ENCODE measurements around the gene ZNF827. TPM values are rescaled to one million over a fixed set of nuclear protein-coding genes. Genes with fewer than 3 reads are reported as not detected.

The ZNF827 gene
- total RNA-seq, 1 donor from 2014 or later: 2.6 TPM

GRCh38 chr4:145804116-145804515 is 134.5 kb downstream of the ZNF827 start:
- DNase-seq (ENCODE audit: low read depth in 2 of 2): peak; percentile 56 to 93

GRCh38 chr4:145799223-145799622 is 139.4 kb downstream of the ZNF827 start:
- peak; percentile 41 to 58 for DNase-seq (ENCODE audit: low read depth in 2 of 2)

- no peak for DNase-seq (ENCODE audit: low read depth in 2 of 2)
Measured at GRCh38 chr4:145797278-145797677, 141.3 kb downstream of the ZNF827 start.

- DNase-seq (ENCODE audit: low read depth in 2 of 2): no peak
Measured at GRCh38 chr4:145796346-145796745, 142.3 kb downstream of the ZNF827 start.

- no peak for DNase-seq (ENCODE audit: low read depth in 2 of 2)
Measured at GRCh38 chr4:145795521-145795920, 143.1 kb downstream of the ZNF827 start.

- no peak for DNase-seq (ENCODE audit: low read depth in 2 of 2)
Measured at GRCh38 chr4:145792429-145792828, 146.2 kb downstream of the ZNF827 start.

GRCh38 chr4:145791988-145792387 is 146.6 kb downstream of the ZNF827 start:
- DNase-seq (ENCODE audit: low read depth in 2 of 2): no peak

DNA sequence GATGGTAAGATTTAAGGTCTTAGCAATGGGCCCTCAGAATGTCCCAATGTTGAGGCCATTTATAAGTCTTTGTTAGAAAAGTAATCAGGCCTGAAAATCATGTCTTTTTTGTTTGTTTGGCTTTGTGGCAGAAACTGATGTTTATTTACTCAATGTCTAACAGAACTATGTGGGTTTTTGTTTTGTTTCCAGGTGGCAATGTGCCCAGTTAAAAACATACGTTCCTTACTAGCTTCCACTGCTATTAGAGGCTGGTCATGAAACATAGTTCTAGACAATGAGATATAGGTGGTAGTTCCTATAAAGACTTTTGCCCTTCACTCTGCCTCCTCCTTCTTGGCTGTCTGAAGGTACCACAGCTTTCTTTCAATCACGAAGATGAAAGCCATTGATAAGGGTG is 149.9 kb downstream of the ZNF827 start:
- no peak for DNase-seq (ENCODE audit: low read depth in 2 of 2)

- no peak for DNase-seq (ENCODE audit: low read depth in 2 of 2)
Measured at GRCh38 chr4:145786830-145787229, 151.8 kb downstream of the ZNF827 start.

DNA sequence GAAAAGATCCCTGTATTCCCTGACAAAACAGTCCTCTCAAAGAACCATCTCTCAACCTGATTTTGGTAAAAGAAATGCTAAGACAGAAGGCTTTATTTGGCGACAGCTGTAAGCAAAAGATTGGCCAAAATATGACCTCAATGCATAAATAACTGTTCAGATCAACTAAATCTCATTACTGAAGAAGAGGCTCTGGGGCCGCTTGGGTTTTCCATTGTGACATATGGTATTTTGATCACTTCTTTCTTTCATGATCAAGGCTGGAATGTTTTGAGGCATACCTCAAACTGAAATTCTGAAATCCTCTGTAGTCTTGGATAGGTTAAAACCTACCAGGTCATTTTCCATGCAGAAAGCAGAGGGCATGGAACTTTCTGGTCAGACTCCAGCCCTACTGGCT is 152.4 kb downstream of the ZNF827 start:
- DNase-seq (ENCODE audit: low read depth in 2 of 2): no peak

DNA sequence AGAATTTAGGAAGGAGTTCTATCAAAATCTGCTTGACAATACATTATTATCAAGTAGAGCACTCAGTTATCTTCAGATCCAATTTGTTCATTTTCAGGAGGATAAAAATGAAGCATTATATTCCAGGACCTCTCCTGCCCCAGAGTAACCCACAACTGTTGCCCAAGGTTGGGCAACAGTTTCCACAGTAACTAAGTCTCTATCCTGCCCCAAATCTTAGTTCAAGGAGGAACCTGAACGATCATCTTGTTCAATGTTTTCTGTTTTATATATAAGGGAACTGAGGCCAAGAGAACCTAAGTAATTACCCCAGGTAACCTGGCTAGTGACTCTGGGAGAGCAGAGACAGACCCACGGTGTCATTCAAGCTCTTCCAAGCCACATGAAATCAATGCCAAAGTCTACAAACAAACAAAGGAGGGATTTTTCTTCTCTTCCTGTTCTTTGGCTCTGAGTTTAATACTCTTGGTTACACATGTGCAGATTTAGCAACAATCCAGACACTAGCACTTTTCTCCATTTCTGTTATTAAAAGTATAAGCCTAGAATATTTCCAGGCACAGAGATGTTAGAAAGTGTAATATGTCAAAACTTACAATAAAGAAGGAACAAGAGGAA is 153.1 kb downstream of the ZNF827 start:
- DNase-seq (ENCODE audit: low read depth in 2 of 2): peak in 1 of 2 donors; percentile 62

GRCh38 chr4:145784036-145784435 is 154.6 kb downstream of the ZNF827 start:
- DNase-seq (ENCODE audit: low read depth in 2 of 2): peak in 1 of 2 donors; percentile 25

DNA sequence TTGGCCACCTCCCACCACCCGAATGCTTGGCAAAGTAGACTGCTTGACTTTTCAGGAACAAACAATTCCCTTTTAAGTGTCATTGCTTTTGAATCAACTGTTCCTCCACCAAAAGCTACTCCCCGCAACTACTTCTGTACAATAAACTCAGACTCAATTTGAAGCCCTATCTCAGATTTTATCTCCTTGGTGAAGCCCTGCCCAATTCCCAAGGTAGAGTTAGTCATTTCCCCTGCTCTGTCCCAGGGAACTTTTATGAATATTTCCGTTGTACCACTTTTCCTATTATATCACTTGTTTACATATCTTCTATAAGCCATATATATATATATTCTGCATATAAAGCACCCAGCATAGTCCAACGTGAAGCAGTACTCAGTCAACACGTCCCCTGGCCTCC is 155.9 kb downstream of the ZNF827 start:
- peak; percentile 41 to 74 for DNase-seq (ENCODE audit: low read depth in 2 of 2)

DNA sequence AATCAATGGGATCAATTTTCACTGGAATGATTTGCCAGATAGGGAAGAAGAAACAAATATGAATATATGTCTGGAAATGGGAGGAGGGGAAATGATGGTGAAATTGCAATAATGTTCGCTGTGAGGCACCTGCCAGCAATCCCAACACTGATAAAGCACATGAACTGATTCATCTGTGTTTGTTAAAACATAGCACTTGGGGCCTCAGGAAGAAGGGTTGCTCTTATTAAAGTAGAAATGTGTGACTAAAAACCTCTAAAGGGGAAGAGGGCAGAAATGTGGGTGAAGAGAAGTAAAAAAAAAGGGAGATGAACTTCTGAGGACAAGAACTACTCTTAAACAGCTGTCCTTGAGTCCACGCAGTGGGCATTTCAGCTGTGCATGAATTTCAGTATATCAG is 157.3 kb downstream of the ZNF827 start:
- peak; percentile 50 to 57 for DNase-seq (ENCODE audit: low read depth in 2 of 2)

- peak; percentile 91 to 95 for DNase-seq (ENCODE audit: low read depth in 2 of 2)
Measured at GRCh38 chr4:145779319-145779801, 159.3 kb downstream of the ZNF827 start.

GRCh38 chr4:145776208-145776607 is 162.4 kb downstream of the ZNF827 start:
- no peak for DNase-seq (ENCODE audit: low read depth in 2 of 2)

DNA sequence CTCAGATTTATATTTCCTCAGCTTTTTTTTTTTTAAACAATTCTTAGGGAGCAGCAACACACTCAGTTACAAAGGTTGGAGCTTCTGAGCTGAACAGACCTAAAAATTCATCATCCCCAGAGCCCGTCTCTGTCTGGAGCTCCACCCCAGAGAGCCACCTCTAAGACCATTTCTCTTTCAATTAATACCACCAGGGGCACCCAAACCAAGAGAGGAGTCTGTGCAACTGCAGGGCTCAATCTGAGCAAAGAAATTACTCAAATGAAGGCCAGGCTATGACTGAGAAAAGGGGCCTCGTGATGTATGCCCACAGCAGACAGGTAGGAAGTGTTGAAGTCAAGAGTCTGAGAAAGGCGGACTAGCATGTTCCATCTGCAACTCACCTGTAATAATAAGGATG is 163.2 kb downstream of the ZNF827 start:
- no peak for DNase-seq (ENCODE audit: low read depth in 2 of 2)

DNA sequence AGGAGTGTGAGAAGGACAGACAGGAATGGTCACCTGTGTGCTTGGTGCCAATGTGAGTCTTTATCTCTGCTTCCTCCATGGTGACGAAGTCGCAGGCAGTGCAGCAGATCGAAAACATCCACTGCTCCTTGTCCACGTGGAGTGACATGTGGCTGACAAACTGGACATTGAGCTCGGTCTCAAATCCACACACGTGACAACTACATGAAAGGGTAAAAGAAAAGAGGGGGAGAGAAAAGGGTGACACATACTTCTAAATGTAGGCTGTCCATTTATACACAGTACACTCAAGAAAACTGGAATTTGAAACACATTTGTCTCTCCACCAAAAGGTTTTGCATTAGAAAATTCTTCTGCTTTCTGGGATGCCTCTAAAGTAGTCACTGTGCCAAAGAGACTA is 164.2 kb downstream of the ZNF827 start:
- DNase-seq (ENCODE audit: low read depth in 2 of 2): no peak

DNA sequence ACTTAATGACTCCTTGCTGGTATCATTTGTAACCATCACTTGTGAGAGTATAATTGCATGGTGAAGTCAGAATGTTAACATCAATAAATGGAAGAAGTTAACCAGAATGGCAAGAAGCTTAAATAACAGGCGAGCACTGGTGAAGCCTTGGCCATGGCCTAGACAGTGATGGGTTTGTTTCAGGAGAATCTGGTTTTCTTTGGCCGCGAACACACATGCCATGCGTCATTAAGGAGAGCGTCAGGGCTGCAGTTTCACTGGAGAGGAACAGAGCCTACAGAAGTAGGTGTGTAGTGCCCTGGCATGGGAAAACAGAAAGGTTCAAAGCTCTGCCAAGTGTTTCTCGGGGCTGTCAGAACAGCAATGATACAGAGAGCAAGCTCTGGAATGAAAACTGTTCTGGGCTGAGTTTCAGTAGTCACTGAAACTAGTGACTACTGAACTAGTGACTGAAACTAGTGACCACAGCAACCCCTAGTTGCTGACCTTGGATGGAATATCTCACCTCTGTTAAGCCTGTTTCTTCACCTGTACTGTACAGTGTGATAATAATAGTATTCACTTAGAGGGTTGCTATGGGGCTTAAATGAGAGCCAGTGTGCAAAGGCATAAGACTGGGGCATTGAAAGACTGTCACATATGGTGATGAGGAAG is 164.9 kb downstream of the ZNF827 start:
- DNase-seq (ENCODE audit: low read depth in 2 of 2): no peak

GRCh38 chr4:145772347-145772746 is 166.3 kb downstream of the ZNF827 start:
- DNase-seq (ENCODE audit: low read depth in 2 of 2): no peak

- DNase-seq (ENCODE audit: low read depth in 2 of 2): no peak
Measured at GRCh38 chr4:145770124-145770523, 168.5 kb downstream of the ZNF827 start.

DNA sequence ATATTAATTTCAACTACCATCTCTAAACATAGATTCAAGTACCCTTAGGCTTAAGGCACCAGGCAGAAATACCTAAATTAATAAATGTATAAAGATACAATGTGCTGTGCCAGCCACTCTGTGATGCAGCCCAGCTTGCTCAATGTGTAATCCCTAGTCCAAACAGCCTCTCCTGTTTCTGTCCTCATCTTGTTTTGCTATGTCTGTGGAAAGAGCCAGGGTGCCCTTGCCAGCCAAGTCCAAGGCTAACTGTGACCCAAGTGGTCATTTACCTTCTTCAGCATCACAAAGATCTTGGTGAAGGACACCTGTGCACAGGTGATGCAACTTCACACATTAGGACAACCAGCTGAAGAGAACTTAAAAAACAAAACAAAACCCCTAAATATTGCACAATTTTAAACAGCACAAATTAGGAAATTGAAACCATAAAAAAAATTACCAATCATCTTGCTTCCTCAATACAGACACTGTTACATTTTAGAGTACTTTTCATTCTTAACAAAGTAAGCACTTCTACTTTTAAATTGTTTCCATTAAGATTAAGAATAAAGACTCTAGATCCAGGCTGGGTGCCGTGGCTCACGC is 169.1 kb downstream of the ZNF827 start:
- DNase-seq (ENCODE audit: low read depth in 2 of 2): no peak

DNA sequence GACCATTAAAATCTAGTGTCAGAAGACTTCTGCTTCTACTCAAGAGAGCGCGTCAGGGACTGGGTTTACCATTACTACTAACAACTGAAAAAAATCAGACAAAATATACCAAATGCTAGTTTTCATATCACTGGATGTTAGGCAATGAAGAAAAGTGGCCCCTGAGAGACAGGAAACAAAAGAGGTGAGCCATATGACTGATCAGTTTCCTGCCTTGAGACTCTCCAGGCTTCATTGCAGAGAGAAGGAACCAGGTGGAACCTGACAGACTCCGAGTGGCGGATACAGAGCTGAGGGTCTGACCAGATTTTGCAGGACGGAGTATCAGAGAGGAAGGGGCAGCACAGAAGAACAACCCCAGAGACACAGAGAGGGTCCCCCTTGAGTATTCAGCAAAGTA is 172.3 kb downstream of the ZNF827 start:
- DNase-seq (ENCODE audit: low read depth in 2 of 2): no peak

Measured in lung microvascular endothelial cell (primary cell).